Lung (tissue), 12 donors: ENCODE results near the gene CRB3. TPM values are rescaled to one million over a fixed set of nuclear protein-coding genes. Genes with fewer than 3 reads are reported as not detected.

ENCODE experiments used
- ATAC-seq: fragments of 200-7000 bp; cut with Tn5 transposase; one replicate; pipeline ENCODE4 v1.9.1; 2020; ENCODE audit warnings: moderate number of reproducible peaks; ENCODE audit not compliant: insufficient read depth, low FRiP score
- DNase-seq, 3 donors: peaks; one replicate each; pipeline ENCODE4 v3.0.0-alpha.2; 2013 to 2017
- H3K27ac ChIP-seq, 2 donors: one replicate each; pipeline ENCODE4 v1.5.1; 2013; ENCODE audit warnings: mild to moderate bottlenecking in 2 of 2, moderate library complexity in 2 of 2, control low read depth in 1 of 2, inconsistent platforms in 1 of 2, low read depth in 1 of 2, low read length in 1 of 2
- H3K27me3 ChIP-seq, 3 donors: one replicate each; pipeline ENCODE4 v1.5.1; 2013; ENCODE audit warnings: low read length in 2 of 3; ENCODE audit not compliant: control insufficient read depth in 3 of 3, insufficient read depth in 3 of 3
- H3K36me3 ChIP-seq, 4 donors: one replicate each; pipeline ENCODE4 v1.5.1; 2013; ENCODE audit warnings: low read length in 4 of 4, mild to moderate bottlenecking in 1 of 4, moderate library complexity in 1 of 4; ENCODE audit not compliant: control insufficient read depth in 4 of 4, insufficient read depth in 4 of 4
- H3K4me1 ChIP-seq, 5 donors: one replicate each; pipeline ENCODE4 v1.5.1; 2013; ENCODE audit warnings: low read length in 5 of 5, mild to moderate bottlenecking in 2 of 5, moderate library complexity in 1 of 5; ENCODE audit not compliant: control insufficient read depth in 5 of 5, insufficient read depth in 5 of 5
- H3K4me3 ChIP-seq: one replicate; pipeline ENCODE4 v1.5.1; 2013; ENCODE audit warnings: mild to moderate bottlenecking, control low read depth, moderate library complexity
- H3K9ac ChIP-seq, 2 donors: one replicate each; pipeline ENCODE4 v1.5.1; 2013; ENCODE audit warnings: low read length in 2 of 2, control low read depth in 1 of 2; ENCODE audit not compliant: insufficient read depth in 1 of 2
- H3K9me3 ChIP-seq, 4 donors: one replicate each; pipeline ENCODE4 v1.5.1; 2013; ENCODE audit warnings: low read length in 3 of 4, mild to moderate bottlenecking in 1 of 4, moderate library complexity in 1 of 4; ENCODE audit not compliant: control insufficient read depth in 4 of 4, insufficient read depth in 3 of 4
- CTCF ChIP-seq: IDR thresholded peaks from 2 replicates; pipeline ENCODE4 v1.5.1; 2012; ENCODE audit warnings: mild to moderate bottlenecking; ENCODE audit errors: control extremely low read depth, extremely low read depth
- WGBS, 2 donors: extraction: QIAGEN DNeasy Blood & Tissue Kit; methylation state at CpG; one replicate each; pipeline ENCODE4 v1.1.7; 2013; 5-methylcytosine and 5-hydroxymethylcytosine counted together
- polyA plus RNA-seq, 2 donors: library from polyadenylated mRNA; stranded (reverse); fragments of 200-250 nt; gene quantifications; one replicate each; pipeline ENCODE4 v1.2.1, GENCODE V29; 2013
- total RNA-seq, 2 donors: library from RNA; depleted of rRNA in 1 of 2; stranded (reverse); fragments of >200 nt in 1 of 2; gene quantifications; one replicate each; pipeline ENCODE4 v1.2.1, GENCODE V29; 2014 to 2021
- donor health status: control.
- donor health status: control.
- donor health status: Bipolar disorder and iron deficiency.
- donor health status: healthy.
- donor health status: DM: yes; HTN: yes; CAD: no.

CRB3 gene
- total and polyA plus RNA-seq, 4 donors = 22.5 to 81.8 (median 53.0) TPM

DNA sequence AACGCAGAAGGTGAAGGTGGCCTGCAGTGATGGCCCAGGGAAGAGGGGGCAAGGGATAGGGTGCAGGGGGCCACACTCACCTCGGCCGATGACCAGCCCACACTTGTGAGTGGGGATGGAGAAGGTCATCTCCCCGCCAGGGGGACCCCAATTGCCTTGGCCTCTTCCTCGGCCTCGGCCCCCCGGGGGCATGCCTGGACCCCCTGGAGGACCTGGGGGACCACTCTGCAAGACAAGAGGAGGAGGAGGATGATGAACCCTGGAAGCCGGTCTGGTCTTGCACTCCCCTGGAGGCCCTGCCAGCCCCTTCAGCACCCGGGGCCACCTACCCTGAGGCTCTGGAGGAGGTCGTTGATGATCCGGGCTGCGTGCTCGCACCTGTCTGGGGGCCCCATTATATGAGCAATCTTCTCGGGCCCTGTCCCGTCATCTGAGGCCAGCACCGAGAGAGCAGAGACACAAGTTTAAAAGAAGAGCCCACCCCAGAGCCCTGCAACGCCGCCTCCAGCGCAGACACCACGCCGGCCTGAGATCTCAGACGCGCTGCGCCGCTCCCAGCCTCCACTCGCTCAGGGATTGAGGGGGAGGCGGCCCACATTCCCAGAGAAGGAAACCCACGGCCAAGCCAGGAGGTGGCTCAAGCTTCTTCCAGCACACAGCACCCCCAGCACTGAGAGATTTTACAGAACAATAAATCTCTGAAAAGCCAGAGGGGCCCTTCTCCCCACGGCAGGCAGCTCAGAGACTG lies 47.2 kb upstream of the CRB3 start:
- H3K9me3 ChIP-seq = no peaks in the 10 kb centered on the region
- no peak overlapping the region for H3K4me3 ChIP-seq
- H3K9ac ChIP-seq = no peak overlapping the region
- no peaks in the 10 kb centered on the region for H3K27me3 ChIP-seq
- H3K4me1 ChIP-seq = peaks cover 0 to 28% (median 10%) of the 10 kb centered on the region in 5 donors
- H3K36me3 ChIP-seq = peaks cover 20 to 79% (median 46%) of the 10 kb centered on the region in 4 donors
- no peak for DNase-seq
- ATAC-seq = no peak
- H3K27ac ChIP-seq = no peak overlapping the region
- 96% methylated on average over 27 to 29 of the region's 29 CpGs for WGBS, 2 donors
- TF ChIP-seq CTCF = no peak

GRCh38 chr19:6417713-6418561 lies 46.1 kb upstream of the CRB3 start:
- Histone ChIP-seq H3K4me1 (peaks cover 0 to 27% (median 10%) of the 10 kb centered on the region in 5 donors), H3K9ac (no peak overlapping the region), H3K27me3 (no peaks in the 10 kb centered on the region), H3K36me3 (peaks cover 20 to 79% (median 52%) of the 10 kb centered on the region in 4 donors), H3K4me3 (no peak overlapping the region), H3K9me3 (no peaks in the 10 kb centered on the region), H3K27ac (no peak overlapping the region)
- DNase-seq (peak in 1 of 3 donors; percentile 35), ATAC-seq (no peak)
- WGBS, 2 donors = 78 to 85% methylated on average over 33 of the region's 33 CpGs
- no peak for TF ChIP-seq CTCF

DNA sequence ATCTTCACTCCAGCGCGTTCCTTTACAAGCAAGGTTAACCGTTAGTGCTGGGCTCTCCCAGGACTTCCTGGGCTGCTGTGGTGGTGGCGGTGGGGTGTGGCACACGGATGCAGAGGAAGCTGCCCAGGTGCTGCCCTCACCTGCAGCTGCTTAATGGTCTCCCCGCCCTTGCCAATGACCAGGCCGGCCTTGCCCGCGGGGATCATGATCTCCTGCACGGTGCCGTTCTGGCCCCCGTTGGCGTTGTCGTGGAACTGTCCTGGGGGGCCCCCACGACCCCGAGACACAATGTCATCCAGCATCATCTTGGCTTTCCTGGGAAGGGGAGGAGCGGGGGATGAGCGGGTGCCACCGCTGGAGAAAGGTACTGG lies 45.5 kb upstream of the CRB3 start:
- TF ChIP-seq CTCF = no peak
- WGBS, 2 donors = 95% methylated on average over 19 of the region's 19 CpGs

More for the DNA sequence above, 45.5 kb upstream of the CRB3 start:
- Histone ChIP-seq H3K27ac (no peak overlapping the region), H3K9me3 (no peaks in the 10 kb centered on the region), H3K9ac (no peak overlapping the region), H3K4me1 (peaks cover 0 to 27% (median 13%) of the 10 kb centered on the region in 5 donors), H3K27me3 (no peaks in the 10 kb centered on the region), H3K4me3 (no peak overlapping the region), H3K36me3 (peaks cover 20 to 79% (median 53%) of the 10 kb centered on the region in 4 donors)
- DNase-seq = no peak
- no peak for ATAC-seq
